GM21423 (cell line): Measurements from ENCODE around the gene NPY2R.

Source experiments
- ATAC-seq: cut with Tn5 transposase; IDR thresholded peaks from one replicate; pipeline ENCODE4 v1.9.1; 2021; ENCODE audit warnings: mild to moderate bottlenecking, moderate library complexity; ENCODE audit not compliant: unreplicated experiment

The NPY2R gene

DNA sequence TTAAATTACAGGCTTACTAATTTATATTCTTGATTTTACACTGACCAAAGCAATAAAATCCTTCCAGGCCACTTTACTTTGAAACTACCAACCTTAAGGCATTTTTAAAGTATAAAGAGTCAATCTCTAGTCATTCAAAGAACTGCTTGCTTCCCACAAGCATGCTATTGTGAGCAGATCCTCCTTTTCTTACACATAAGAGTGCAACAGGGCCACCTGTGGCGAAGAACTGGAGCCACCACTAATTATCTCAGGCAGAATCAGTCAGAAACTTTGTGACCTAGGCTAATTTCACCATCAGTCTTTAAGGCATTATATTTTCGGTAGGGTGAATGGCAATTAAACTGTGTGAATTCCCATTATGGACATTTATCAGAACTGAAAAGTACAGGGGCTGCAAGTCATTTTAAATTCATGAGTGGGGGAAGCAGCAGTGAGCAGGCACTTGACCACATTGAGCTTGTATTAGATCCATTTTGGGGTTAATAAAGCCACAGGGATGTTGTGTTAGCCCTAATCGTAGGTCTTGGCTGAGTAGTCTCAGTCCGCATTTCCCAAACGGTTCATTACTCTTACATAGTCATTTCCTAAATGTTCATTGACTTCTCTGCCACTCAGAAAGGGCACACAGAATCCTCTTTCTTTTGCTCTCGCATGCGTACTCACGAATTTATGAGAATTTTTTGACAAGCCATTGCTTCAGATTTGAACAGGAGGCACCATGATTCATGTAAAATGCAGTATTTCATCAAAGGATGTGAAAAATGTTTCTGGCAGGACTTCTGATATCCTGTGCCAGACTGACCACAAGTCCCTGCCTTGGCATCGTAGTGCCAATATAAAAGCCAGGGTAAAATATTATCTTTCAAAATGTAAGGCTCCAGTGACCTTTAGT, 39.8 kb downstream of the NPY2R start:
- ATAC-seq, result no peak

DNA sequence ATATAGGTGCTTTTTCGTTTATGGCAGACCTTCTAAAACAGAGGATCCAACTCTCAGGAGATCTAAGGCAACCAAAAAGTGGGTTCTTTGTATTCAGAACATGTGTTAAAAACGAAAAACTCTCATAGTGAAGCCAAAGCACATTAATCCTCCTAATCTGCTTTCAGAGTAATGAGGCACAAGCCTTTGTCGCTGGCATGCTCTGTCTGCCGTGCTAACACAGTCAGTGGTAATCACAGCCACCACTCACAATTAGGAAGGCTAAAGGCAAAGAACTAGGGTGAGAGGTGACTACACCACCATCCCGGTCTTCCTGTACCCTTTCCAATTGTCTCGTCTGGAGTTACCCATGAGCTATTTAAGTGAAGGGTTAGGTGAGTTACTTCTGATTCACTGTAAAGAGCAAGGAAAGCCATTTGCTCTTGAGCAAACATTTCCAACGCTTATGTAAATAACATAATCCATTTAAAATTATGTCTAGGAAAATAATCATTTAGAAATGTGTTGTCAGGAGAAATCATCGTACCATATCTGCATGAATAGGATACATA, 40.7 kb downstream of the NPY2R start:
- ATAC-seq, result no peak

DNA sequence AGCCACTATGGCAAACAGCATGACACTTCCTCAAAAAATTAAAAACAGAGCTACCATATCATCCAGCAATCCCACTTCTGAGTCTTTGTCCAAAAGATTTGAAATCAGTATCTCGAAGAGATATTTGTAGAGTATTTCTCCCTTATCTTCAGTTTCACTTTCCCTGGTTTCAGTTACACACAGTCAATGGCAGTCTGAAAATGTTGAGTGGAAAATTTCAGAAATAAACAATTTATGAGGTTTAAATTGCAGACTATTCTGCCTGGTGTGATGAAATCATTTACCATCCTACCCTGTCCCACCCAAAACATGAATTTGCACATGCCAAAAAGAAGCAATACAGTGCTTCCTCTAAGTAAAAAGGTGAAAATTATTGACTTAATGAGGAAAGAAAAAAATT, 43.9 kb downstream of the NPY2R start:
- no peak for ATAC-seq

DNA sequence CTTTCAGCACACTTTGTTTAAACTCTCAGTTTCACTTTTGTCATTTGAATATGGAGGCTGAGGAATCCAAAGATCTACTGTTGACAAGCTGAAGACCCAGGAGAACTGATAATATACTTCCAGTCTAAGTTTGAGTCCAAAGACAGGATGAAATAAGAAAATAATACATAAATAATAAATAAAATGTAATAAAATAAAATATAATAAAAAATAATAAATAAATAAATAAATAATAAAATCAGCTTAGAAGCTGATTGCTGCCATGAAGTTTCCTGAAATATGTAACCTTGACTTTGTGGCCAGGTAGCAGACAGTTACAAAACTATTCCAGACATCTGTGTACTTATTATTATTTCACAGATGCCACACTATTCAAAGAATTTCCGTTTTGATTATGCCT, 55.0 kb downstream of the NPY2R start:
- ATAC-seq, result no peak

DNA sequence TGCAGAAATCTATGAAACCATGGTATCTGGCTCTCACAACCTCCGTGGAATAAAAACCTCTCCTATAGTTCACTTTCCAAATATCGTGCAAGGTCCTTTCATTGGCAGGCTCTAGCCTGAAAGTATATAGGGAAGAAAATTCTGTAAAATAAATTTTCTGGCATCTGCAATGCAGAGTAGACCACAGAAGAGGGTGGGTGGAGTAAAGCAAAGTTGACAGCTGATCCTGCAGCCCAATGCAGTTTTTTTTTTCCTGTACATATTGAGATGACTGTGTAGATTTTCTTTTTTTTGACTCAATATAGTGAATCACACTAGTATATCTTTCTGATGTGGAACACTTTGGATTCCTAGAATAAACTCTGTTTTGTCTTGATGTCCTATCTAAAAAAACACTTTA, 56.7 kb downstream of the NPY2R start:
- ATAC-seq, result no peak
